Measurements from ENCODE around the gene CAMK2D. TPM values are rescaled to one million over a fixed set of nuclear protein-coding genes. Genes with fewer than 3 reads are reported as not detected.

The CAMK2D gene
- total RNA-seq, 1 experiment from 2014 or later, result 29.5 TPM

DNA sequence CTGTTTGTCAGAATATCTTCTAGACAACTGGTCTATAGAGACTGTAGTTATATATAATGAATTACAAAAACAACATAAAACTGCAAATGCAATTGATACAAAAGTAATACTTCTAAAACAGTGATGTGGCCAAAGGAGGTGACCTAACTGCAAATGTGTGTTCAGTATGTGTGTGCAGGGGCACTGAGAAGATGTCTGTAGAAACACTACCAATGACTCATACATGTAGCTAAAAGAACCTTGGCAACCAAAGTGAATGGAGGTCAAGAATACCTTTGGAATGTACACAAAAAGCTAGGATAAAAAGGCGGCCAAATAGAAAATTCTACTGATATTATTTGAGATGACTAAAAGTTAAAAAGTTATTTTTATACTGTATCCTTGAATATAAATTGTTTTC, 261.8 kb downstream of the CAMK2D start:
- intact Hi-C loops (cut with micrococcal nuclease; ENCODE audit: unreplicated experiment), result no loop called here

DNA sequence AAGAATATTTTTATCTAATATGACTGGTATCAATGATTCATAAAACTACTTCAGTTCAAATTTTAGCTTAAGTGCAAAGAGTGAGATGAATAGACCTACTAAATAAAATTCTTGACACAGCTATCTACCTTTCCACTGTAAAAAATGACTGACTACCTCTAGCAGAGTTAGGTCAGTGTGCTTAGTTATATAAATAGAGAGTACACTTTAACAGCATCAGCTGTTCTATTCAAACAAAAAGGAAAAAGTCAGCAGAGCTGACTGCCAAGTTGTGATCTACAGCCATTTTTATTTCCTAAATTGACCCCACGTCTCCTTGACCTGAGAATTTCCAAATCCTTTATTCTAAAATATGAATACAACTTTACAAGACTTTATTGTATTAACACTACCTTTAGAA, 262.4 kb downstream of the CAMK2D start:
- H3K36me3 ChIP-seq (ENCODE audit: control insufficient read depth, insufficient read depth, low read length), result peaks cover 5% of the 10 kb centered on the region
- in situ Hi-C loops (cut with HindIII; ENCODE audit: low pct_unique_long_range_greater_than_20kb, low sequenced_read_pairs), result no loop called here
- no peak for ATAC-seq
- POLR2A ChIA-PET, result interaction anchor here (0.7 kb wide), 1 partner anchor 57 kb away, joined by 4 read pairs; no protein-coding TSS in a partner anchor
- intact Hi-C loops (cut with micrococcal nuclease; ENCODE audit: unreplicated experiment), result no loop called here
- H3K4me3 ChIP-seq (ENCODE audit: low read depth in 2 of 2, low read length in 2 of 2), result no peak overlapping the region
- no peak for TF ChIP-seq TCF7L2 (IDR thresholded peaks at IDR 0.05; ENCODE audit: low read depth, low read length)
- TF ChIP-seq SIN3A (IDR thresholded peaks at IDR 0.05; ENCODE audit: borderline replicate concordance, insufficient read depth, low read depth, low read length), result no peak
- TF ChIP-seq, protein P1, sequence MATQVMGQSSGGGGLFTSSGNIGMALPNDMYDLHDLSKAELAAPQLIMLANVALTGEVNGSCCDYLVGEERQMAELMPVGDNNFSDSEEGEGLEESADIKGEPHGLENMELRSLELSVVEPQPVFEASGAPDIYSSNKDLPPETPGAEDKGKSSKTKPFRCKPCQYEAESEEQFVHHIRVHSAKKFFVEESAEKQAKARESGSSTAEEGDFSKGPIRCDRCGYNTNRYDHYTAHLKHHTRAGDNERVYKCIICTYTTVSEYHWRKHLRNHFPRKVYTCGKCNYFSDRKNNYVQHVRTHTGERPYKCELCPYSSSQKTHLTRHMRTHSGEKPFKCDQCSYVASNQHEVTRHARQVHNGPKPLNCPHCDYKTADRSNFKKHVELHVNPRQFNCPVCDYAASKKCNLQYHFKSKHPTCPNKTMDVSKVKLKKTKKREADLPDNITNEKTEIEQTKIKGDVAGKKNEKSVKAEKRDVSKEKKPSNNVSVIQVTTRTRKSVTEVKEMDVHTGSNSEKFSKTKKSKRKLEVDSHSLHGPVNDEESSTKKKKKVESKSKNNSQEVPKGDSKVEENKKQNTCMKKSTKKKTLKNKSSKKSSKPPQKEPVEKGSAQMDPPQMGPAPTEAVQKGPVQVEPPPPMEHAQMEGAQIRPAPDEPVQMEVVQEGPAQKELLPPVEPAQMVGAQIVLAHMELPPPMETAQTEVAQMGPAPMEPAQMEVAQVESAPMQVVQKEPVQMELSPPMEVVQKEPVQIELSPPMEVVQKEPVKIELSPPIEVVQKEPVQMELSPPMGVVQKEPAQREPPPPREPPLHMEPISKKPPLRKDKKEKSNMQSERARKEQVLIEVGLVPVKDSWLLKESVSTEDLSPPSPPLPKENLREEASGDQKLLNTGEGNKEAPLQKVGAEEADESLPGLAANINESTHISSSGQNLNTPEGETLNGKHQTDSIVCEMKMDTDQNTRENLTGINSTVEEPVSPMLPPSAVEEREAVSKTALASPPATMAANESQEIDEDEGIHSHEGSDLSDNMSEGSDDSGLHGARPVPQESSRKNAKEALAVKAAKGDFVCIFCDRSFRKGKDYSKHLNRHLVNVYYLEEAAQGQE (IDR thresholded peaks at IDR 0.05; ENCODE audit: insufficient read depth in 1 of 2, low read depth in 2 of 2, low read length in 1 of 2), result no peak
- TF ChIP-seq, protein P2, sequence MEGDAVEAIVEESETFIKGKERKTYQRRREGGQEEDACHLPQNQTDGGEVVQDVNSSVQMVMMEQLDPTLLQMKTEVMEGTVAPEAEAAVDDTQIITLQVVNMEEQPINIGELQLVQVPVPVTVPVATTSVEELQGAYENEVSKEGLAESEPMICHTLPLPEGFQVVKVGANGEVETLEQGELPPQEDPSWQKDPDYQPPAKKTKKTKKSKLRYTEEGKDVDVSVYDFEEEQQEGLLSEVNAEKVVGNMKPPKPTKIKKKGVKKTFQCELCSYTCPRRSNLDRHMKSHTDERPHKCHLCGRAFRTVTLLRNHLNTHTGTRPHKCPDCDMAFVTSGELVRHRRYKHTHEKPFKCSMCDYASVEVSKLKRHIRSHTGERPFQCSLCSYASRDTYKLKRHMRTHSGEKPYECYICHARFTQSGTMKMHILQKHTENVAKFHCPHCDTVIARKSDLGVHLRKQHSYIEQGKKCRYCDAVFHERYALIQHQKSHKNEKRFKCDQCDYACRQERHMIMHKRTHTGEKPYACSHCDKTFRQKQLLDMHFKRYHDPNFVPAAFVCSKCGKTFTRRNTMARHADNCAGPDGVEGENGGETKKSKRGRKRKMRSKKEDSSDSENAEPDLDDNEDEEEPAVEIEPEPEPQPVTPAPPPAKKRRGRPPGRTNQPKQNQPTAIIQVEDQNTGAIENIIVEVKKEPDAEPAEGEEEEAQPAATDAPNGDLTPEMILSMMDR (IDR thresholded peaks at IDR 0.05), result no peak
- no peak for TF ChIP-seq POLR2AphosphoS5 (IDR thresholded peaks at IDR 0.05; ENCODE audit: low read depth, low read length)
- no peaks in the 10 kb centered on the region for H3K4me1 ChIP-seq (ENCODE audit: control insufficient read depth, insufficient read depth, low read length)
- no peaks in the 10 kb centered on the region for H3K27me3 ChIP-seq (ENCODE audit: control insufficient read depth, insufficient read depth, low read length)
- no peaks in the 10 kb centered on the region for H3K9me3 ChIP-seq (ENCODE audit: control insufficient read depth, insufficient read depth, low read depth, low read length)
- CTCF ChIA-PET, result no interaction called here
- BruUV-seq (replicated peaks), result no TSS peak
- H3K27ac ChIP-seq (ENCODE audit: low read length), result no peak overlapping the region
- no peak for DNase-seq (ENCODE audit: low read depth, low spot score)

More for the DNA sequence above, 261.8 kb downstream of the CAMK2D start:
- H3K4me1 ChIP-seq (ENCODE audit: control insufficient read depth, insufficient read depth, low read length), result no peaks in the 10 kb centered on the region
- no peak overlapping the region for H3K27ac ChIP-seq (ENCODE audit: low read length)
- no peak overlapping the region for H3K4me3 ChIP-seq (ENCODE audit: low read depth in 2 of 2, low read length in 2 of 2)
- DNase-seq (ENCODE audit: low read depth, low spot score) (no peak), ATAC-seq (no peak)
- no peaks in the 10 kb centered on the region for H3K9me3 ChIP-seq (ENCODE audit: control insufficient read depth, insufficient read depth, low read depth, low read length)
- in situ Hi-C loops (cut with HindIII; ENCODE audit: low pct_unique_long_range_greater_than_20kb, low sequenced_read_pairs), result no loop called here
- no TSS peak for BruUV-seq (replicated peaks)
- CTCF ChIA-PET, result no interaction called here
- TF ChIP-seq POLR2AphosphoS5 (IDR thresholded peaks at IDR 0.05; ENCODE audit: low read depth, low read length), result no peak
- TF ChIP-seq, protein P2 (IDR thresholded peaks at IDR 0.05), result no peak
- no peak for TF ChIP-seq TCF7L2 (IDR thresholded peaks at IDR 0.05; ENCODE audit: low read depth, low read length)
- TF ChIP-seq, protein P1 (IDR thresholded peaks at IDR 0.05; ENCODE audit: insufficient read depth in 1 of 2, low read depth in 2 of 2, low read length in 1 of 2), result no peak
- TF ChIP-seq SIN3A (IDR thresholded peaks at IDR 0.05; ENCODE audit: borderline replicate concordance, insufficient read depth, low read depth, low read length), result no peak
- peaks cover 5% of the 10 kb centered on the region for H3K36me3 ChIP-seq (ENCODE audit: control insufficient read depth, insufficient read depth, low read length)
- no peaks in the 10 kb centered on the region for H3K27me3 ChIP-seq (ENCODE audit: control insufficient read depth, insufficient read depth, low read length)
- POLR2A ChIA-PET, result no interaction called here
